Stimulated activated CD4-positive, alpha-beta T cell treated with anti-CD3 and anti-CD28 coated beads, Interleukin-1b, Interleukin-23, amount 100 ng/mL, for 48 hours (primary cell): Measurements from ENCODE around the gene STK11IP.

ENCODE experiments used
- DNase-seq: peaks from one replicate; pipeline ENCODE4 v3.0.0-alpha.2; 2020

Gene STK11IP

DNA sequence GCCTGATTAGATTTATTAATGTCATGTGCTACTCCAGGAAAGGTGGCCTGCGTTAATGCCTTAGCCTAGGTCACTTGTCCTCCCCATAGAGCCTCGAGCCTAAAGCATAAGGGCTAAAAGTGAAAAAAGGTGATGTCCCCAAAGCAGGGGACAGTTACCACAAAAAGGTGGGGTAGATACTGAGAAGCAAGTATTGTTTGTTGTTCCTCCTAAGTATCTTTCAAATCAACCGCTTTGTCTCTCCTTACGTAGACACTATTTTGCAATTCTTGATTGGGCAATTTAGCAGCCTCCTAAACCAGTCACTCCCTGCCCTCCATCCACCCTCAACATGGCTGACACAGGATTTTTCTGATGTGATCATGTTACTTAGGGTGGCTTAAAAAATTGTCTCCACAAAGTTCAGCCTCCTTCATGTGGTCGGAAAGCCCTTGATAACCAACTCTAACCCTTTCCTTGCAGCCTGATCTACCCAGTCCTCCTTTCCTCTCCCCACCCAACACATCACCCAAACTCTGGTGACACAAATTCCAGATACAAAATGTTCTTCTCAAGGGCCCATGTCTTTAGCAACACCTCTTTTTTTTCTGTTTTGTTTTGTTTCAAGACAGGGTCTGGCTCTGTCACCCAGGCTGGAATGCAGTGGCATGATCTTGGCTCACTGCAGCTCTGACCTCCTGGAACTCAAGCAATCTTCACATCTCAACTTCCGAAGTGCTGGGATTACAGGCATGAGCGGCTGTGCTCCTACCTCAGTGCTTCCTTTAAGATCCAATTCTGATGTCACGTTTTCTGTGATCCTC, 18.6 kb upstream of the STK11IP start:
- DNase-seq, result no peak

DNA sequence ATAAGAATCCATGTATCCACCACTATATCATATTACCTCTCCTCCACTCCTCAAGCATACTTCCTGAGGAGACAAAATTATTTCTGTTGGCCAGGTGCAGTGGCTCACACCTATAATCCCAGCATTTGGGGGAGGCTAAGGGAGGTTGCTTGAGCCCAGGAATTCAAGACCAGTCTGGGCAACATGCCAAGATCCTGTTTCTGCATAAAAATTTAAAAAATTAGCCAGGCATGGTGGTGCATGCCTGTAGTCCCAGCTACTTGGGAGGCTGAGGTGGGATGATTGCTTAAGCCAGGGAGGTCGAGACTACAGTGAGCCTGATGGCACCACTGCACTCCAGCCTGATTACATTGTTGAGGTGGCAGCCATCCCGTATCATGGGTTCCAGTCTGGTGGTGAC, 16.3 kb upstream of the STK11IP start:
- DNase-seq, result no peak

DNA sequence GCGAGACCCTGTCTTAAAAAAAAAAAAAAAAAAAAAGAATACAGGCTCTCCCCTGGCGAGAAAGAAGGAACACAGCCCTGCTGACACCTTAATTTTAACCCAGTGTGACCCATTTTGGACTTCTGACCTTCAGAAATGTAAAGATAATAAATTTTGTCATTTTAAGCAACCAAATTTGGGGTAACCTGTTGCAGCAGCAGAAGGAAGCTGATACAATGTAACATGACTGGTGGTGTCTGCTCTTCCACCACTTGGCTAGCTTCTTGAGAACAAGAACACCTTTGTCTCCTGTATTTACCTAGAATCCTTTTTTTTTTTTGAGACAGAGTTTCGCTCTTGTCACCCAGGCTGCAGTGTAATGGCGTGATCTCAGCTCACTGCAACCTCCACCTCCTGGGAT, 6.6 kb upstream of the STK11IP start:
- DNase-seq, result no peak

DNA sequence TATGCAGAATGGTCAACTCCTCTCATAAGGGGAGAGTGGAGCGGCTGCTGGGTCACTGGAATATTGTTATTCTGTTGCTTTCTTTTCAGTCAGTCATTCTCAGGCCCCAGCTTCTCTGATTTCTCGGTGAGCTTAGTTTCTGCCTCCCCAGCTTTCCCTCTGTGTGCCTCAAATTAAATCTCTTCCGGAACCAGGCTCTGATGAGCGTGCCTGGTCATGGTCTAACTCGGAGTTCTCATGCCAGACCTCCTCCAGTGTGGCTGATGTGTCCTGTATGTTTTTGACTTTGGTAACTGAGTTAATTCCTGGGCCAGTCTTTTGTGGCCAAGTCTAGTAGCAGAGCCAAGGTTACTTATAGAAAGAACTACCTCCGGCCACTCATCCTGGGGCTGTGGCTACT, 4.9 kb upstream of the STK11IP start:
- DNase-seq, result no peak

DNA sequence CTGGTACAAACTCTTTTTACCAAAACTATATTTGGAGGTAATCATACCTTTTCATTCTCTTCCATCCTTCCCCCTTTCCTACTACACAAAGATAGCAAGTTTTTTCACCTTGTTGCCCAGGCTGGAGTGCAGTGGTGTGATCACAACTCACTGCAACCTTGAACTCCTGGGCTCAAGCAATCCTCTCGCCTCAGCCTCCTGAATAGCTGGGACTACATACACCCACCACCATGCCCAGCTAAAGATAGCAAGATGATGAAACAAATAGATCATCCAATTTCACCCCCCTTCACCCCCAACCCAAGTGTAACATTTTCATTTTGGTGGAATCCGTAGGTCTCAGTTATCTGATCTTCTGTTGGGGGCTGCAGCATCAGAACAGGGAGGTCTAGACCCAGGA, 4.5 kb upstream of the STK11IP start:
- no peak for DNase-seq

DNA sequence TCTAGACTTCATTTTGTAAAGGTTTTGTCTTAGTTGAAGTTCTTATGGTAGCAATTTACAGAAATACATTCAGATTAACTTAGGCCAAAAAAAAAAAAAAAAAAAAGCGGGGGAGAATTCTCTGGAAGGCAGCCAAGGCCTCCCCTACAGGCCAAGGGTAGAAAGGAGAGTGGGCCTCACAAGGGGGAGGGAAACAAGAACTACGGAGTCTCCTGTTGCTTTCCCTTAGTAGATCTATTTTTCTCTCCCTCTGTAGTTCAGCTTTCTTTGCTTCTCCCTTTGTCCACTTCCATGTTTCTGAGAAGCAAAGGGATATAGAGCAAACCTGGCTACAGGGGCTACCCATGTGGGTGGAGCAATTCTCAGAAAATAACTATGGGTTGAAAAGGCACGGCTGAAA, 2.4 kb upstream of the STK11IP start:
- no peak for DNase-seq

DNA sequence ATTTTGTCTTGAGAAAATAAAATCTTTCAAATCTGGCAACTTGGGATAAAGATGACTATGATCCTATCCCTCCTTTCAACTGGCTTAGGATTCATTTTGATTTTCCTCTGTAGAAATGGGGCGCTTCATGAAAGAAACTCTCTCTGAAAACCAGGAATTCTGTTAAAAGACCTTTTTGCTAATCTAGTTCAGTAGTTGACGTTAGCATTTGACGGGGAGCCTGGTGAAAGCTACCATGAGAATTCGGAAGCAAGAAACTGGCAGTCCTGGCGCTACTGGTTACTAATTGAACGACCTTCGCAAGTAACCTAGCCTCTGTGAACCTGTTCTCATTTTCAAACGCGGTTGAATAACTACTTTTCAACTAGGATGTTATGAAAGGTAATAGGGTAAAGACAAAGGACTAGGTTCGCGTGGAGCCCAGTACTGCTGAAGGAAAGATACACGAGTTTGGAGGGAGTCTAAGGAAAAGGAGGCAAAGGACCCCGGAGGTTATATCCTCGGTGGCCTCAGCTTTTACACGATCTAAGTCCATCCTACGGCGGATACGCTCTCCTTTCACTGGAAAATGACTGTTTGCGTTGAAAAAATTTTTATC, 604 bp upstream of the STK11IP start:
- no peak for DNase-seq

DNA sequence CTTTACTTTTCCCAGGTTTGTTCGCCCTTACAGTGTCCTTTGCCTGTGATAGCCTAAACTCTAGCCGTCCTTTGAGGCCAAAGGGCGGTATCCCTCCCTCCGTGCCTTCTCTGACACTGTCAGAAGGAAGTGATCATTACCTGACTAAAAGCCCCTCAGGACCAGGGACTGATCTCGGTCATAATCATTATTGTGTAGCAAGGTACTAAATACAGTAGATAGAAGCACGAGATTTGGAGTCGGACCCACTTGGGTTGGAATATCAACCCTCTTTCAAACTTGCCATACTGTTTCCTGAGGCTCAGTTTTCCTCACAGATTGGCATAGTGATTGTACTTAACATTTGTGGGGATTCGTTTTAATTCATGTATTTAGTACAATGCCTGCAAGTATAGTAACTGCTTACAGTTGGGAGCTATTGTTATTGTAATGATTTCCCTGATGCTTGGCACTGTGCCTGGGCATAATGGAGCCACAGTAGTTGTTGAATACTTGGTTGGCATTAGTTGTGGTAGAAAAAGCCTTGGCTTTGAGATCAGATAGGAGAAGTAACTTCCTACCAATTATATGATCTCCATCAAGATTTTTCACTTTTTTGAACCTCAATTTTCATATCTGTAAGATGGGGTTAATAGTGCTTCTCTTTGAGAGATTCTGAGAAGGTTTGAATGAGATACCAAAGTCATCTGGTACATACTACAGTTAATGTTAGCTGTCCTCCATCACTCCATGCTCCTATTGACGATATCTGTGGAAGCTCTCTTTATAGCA, 836 bp downstream of the STK11IP start:
- DNase-seq, result no peak

DNA sequence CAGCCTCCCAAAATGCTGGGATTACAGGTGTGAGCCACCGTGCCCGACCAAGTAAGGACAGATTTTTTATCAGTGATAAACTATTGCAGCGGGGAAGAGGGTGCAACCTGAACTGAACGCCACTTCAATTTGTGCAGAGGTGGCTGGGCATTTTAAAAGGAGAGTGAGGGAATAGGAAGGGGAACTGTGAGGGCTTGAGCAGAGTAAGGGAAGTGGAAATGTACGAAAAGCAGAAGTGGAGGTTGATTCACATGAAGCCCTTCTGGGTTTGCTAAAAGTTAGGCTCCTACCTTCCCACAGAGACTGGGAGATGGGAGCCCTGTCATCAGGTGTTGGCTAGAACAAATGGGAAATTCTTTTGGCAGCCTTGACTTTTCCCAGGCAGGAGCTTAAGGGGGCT, 6.1 kb downstream of the STK11IP start:
- DNase-seq, result no peak

DNA sequence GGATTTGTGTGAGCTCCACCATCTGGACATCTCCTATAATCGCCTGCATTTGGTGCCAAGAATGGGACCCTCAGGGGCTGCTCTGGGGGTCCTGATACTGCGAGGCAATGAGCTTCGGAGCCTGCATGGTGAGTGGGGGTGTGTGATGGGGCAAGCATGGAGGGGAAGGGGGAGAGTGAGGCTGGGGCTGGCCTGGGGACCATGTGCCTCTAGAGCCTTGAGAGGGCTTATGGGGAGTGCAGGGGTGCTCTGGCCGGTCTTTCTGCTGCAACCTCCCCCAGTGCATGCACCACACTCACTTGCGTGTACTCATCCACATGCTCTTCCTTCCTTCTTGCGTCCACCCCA, 7.9 kb downstream of the STK11IP start:
- no peak for DNase-seq

DNA sequence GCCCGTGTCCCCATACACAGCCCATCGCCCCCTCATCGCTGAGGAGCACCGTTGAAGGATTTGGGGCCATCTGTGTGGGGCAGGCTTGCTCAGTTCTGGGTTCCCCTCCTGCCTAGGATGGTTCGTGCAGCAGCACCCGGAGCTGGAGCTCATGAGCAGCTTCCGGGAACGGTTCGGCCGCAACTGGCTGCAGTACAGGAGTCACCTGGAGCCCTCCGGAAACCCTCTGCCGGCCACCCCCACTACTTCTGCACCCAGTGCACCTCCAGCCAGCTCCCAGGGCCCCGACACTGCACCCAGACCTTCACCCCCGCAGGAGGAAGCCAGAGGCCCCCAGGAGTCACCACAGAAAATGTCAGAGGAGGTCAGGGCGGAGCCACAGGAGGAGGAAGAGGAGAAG, 10.3 kb downstream of the STK11IP start:
- DNase-seq, result no peak

DNA sequence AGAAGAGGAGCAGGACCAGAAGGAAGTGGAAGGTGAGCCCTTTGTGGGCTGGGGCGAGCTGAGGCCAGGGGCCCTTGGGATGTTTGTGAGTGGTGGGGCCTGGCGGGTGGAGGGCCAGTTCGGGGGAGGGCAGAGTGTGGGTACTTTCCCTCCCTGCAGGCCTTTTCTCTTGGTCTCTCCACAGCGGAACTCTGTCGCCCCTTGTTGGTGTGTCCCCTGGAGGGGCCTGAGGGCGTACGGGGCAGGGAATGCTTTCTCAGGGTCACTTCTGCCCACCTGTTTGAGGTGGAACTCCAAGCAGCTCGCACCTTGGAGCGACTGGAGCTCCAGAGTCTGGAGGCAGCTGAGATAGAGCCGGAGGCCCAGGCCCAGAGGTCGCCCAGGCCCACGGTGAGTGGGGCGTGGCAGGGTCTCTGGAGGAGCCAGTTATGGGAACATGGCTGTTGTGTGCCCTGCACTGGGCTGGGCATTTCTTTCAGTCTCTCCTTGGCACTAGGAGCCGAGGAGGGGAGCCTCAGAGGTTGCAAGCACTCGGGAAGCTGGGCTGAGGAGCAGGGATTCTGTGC, 10.8 kb downstream of the STK11IP start:
- no peak for DNase-seq

DNA sequence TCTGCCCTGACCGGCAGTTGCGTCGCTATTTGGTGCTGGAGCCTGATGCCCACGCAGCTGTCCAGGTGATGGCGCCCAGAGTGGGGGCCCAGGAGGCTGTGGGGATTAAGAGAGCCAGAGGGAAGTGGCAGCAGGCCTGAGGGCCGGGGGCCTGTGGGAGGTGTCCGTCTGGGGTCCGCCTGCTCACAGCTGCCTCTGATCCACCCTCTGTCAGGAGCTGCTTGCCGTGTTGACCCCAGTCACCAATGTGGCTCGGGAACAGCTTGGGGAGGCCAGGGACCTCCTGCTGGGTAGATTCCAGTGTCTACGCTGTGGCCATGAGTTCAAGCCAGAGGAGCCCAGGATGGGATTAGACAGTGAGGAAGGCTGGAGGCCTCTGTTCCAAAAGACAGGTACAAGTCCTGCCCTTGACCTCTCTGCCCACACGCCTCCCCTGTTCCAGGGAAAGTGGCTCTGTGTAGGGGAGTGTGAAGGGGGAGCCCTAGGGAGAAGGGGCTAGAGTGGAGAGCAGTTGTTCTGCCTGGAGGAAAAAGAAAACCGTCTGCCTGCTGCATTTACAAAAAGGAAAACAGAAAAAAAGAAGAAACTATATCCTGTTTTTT, 11.6 kb downstream of the STK11IP start:
- DNase-seq, result no peak

DNA sequence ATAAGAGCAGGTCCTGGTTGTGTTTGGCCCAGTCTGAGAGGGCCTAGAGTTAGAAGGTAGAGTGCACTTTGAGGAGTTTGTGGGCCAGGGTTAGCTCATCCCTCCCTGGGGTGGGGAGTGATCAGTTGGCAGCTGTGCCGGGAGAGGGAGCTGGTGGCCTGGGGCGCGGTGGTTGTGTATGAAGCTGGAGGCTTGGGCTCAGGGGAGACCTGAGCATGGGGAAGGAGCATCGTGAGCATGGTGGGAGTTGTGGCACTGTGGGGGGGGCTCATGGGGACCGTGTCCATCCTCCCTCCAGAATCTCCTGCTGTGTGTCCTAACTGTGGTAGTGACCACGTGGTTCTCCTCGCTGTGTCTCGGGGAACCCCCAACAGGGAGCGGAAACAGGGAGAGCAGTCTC, 13.6 kb downstream of the STK11IP start:
- no peak for DNase-seq

DNA sequence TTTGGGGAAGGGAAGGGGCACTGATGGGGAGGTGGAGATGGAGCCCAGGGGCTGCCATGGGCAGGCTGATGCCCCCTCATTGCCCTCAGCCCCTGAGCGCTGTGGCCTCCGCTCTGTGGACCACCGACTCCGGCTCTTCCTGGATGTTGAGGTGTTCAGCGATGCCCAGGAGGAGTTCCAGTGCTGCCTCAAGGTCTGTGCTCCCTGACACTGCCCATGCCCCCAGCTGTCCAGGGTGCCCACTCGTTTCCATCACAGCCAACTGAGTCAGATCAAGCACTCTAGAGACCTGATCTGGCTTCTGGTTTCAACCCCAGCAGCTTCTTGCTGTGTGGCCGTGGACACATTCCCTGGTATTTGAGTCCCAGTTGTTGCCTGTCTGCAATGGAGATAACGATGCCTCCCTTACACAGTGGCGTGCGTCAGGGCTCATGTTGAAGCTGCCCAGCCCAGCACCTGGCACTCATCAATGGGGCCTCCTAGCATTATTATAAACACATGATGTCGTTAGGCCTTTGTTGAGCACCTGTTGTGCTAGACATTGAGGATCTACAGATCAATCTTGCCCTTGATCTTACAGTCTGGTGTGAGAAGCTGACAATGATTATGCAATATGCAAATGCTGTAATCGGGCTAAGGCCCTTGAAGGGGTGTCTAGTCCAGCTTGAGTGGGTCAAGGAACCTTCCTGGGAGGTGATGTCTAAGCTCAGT, 14.4 kb downstream of the STK11IP start:
- DNase-seq, result no peak

DNA sequence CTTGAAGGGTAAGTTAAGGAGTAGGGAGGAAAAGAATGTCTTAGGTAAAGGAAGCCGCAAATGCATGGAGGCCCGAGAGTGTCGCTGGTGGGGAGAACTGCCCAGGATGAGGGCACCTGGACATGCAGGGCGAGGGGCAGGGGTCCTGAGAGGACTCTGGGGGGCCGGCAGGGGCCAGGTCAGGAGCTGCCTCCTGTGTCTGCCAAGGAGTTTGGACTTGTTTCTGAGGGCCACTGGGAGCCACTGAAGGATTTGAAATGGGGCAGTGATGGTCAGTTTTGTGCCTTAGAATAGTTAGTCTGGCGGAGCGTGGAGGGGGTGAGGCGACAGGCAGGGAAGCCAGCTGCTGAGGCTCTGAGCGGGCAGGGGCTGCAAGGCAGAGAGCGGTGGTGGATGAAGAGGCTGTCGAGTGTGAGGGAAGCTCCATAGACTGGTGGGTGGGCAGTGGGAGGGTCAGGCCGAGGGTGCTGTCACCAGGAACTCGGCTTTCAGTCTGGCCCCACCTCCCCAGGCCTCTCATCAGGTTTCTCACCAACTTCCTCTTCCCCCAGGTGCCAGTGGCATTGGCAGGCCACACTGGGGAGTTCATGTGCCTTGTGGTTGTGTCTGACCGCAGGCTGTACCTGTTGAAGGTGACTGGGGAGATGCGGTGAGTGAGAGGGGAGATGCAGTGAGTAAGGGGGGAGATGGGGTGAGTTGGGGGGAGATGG, 15.1 kb downstream of the STK11IP start:
- DNase-seq, result no peak

DNA sequence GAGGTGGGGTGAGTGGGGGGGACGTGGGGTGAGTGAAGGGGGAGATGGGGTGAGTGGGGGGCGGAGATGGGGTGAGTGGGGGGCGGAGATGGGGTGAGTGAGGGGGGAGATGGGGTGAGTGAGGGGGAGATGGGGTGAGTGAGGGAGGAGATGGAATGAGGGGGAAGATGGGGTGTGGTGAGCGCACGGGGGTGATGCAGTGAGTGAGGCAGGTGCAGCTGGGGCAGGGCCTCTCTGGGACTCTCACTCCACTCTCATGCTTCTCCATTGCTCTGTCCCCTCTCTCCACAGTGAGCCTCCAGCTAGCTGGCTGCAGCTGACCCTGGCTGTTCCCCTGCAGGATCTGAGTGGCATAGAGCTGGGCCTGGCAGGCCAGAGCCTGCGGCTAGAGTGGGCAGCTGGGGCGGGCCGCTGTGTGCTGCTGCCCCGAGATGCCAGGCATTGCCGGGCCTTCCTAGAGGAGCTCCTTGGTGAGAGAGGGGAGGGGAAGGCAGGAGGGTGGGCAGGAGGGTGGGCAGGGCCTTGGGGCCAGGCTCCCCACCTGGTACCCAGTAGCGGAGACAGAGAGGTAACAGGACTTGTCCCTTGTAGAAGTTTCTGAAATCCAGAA, 15.9 kb downstream of the STK11IP start:
- DNase-seq, result no peak

DNA sequence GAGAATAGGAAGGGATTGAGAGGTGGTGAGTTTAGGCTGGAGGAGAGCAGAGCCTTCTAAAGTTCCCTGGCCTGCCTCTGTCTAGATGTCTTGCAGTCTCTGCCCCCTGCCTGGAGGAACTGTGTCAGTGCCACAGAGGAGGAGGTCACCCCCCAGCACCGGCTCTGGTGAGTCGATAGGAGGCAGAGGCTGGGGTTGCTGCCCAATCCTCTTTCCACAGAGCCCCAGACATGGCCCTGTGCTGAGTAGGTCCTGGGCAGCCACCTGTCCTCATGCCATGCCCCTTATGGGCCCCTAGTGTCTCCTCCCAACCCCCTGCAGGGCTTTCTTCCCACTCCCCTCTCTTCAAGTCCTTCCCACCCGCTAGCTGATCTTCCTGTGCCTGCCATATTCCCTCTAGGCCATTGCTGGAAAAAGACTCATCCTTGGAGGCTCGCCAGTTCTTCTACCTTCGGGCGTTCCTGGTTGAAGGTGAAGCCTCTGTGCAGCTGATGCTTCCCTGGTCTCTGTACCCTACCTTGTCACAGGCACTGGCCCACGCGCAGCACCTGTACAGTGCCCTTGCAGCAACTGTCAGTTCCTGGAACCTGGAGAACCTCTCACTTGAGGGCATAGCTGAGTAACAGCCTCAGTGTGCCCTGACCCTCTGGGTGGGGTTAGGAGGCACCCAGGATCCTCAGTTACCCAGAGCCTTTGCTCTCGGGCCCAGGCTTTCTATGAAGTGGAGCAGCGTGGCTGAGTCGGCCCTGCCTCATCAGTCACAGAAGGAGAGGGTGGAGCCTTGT, 16.6 kb downstream of the STK11IP start:
- DNase-seq, result no peak

DNA sequence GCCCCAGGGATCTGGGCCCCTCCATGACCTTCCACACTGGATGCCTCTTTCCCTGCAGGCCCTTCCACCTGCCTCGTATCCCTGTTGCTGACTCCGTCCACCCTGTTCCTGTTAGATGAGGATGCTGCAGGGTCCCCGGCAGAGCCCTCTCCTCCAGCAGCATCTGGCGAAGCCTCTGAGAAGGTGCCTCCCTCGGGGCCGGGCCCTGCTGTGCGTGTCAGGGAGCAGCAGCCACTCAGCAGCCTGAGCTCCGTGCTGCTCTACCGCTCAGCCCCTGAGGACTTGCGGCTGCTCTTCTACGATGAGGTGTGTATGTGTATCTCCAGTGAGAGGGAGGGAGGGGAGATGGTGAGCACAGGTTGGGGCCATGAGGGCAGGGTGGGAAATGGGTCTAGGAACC, 17.4 kb downstream of the STK11IP start:
- no peak for DNase-seq

DNA sequence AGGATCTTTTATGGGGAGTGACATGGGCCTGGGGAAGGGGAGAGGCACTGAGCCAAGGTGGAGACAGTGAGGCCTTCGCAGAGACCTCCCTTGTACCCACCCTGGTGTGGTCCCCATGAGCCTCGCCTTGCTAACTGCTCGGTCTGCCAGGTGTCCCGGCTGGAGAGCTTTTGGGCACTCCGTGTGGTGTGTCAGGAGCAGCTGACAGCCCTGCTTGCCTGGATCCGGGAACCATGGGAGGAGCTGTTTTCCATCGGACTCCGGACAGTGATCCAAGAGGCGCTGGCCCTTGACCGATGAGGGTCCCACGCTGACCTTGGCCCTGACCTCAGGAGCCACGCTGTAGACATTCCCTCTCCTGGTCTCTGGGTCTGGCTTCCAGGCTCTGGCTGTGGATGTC, 18.2 kb downstream of the STK11IP start:
- no peak for DNase-seq

DNA sequence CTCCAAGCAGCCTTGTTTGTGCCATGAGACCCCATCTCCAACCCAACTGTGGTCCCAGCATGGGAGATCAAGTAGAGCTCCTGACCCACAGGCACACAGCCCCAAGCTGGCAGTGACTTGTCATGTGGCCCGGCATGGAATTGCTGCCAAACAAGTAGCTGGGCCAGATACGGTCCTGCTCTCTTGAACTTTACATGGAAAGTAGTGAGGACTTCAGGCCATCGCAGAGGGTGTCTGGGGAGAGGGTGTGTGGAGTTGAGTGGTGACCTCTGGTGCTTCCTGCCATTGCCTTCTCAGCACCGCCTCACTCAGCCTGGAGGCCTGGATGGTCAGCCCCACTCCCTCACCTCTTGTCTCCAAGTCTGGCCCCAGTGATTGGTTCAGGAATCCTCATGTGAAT, 18.9 kb downstream of the STK11IP start:
- no peak for DNase-seq
